Upper lobe of left lung (tissue), 4 donors: Measurements from ENCODE around the gene HHAT.

ENCODE experiments used
- CTCF ChIP-seq, 6 experiments: fragments of 450-650 bp in 4 of 6; fragments of 200-600 bp in 2 of 6; sonication (generic) in 2 of 6; IDR thresholded peaks; one replicate each; pipeline ENCODE4 v1.5.1; 2016 to 2019; ENCODE audit warnings: antibody characterized with exemption in 6 of 6
- EP300 ChIP-seq, 4 donors: sonication (generic); formaldehyde crosslinking; IDR thresholded peaks; one replicate each; pipeline ENCODE4 v1.5.1; 2017; ENCODE audit warnings: antibody characterized with exemption in 4 of 4, control low read depth in 2 of 4
- POLR2A ChIP-seq, 4 donors: fragments of 450-650 bp; IDR thresholded peaks; one replicate each; pipeline ENCODE4 v1.5.1; 2016 to 2017; ENCODE audit warnings: antibody characterized with exemption in 4 of 4, mild to moderate bottlenecking in 2 of 4

- TF ChIP-seq POLR2A (IDR thresholded peaks at IDR 0.05) (no peak), CTCF (IDR thresholded peaks at IDR 0.05) (no peak), EP300 (IDR thresholded peaks at IDR 0.05) (no peak)
Observed at GRCh38 chr1:210683403-210684047, 354.8 kb downstream of the HHAT start.
